Immature natural killer cell (primary cell): ENCODE measurements around the gene SLC40A1. TPM values are rescaled to one million over a fixed set of nuclear protein-coding genes. Genes with fewer than 3 reads are reported as not detected.

Experiments
- DNase-seq, 3 donors: peaks; one replicate each; pipeline ENCODE4 v3.0.0; 2022; ENCODE audit warnings: mixed read lengths in 1 of 3
- H3K27ac Mint-ChIP-seq, 6 donors: one replicate each; pipeline ENCODE4 v1.8.0; 2020; ENCODE audit warnings: mixed read lengths in 6 of 6, mild to moderate bottlenecking in 5 of 6, inconsistent platforms in 4 of 6, moderate library complexity in 3 of 6
- H3K27me3 Mint-ChIP-seq, 3 donors: one replicate each; pipeline ENCODE4 v1.8.0; 2020 to 2021; ENCODE audit warnings: low read depth in 3 of 3, mild to moderate bottlenecking in 3 of 3, mixed read lengths in 3 of 3, moderate library complexity in 3 of 3, inconsistent platforms in 1 of 3
- H3K36me3 Mint-ChIP-seq, 3 donors: one replicate each; pipeline ENCODE4 v1.8.0; 2020; ENCODE audit warnings: mixed read lengths in 3 of 3, inconsistent platforms in 2 of 3, mild to moderate bottlenecking in 2 of 3
- H3K4me1 Mint-ChIP-seq, 2 donors: one replicate each; pipeline ENCODE4 v1.8.0; 2020; ENCODE audit warnings: inconsistent platforms in 2 of 2, mild to moderate bottlenecking in 2 of 2, mixed read lengths in 2 of 2, moderate library complexity in 1 of 2
- H3K4me3 Mint-ChIP-seq, 5 donors: one replicate each; pipeline ENCODE4 v1.8.0; 2020; ENCODE audit warnings: mild to moderate bottlenecking in 5 of 5, mixed read lengths in 5 of 5, inconsistent platforms in 3 of 5, moderate library complexity in 3 of 5
- H3K9me3 Mint-ChIP-seq, 6 donors: one replicate each; pipeline ENCODE4 v1.8.0; 2020; ENCODE audit warnings: mild to moderate bottlenecking in 6 of 6, mixed read lengths in 6 of 6, inconsistent platforms in 4 of 6, moderate library complexity in 3 of 6
- polyA plus RNA-seq, 3 donors: library from polyadenylated mRNA; unstranded; fragments of 300-500 nt; fragmentation: Illumina TruSeq; gene quantifications; one replicate each; pipeline ENCODE4 v1.2.3, GENCODE V29; 2021

SLC40A1 gene
- polyA plus RNA-seq, 3 donors from 2014 or later: 2.3 to 6.5 (median 5.0) TPM

DNA sequence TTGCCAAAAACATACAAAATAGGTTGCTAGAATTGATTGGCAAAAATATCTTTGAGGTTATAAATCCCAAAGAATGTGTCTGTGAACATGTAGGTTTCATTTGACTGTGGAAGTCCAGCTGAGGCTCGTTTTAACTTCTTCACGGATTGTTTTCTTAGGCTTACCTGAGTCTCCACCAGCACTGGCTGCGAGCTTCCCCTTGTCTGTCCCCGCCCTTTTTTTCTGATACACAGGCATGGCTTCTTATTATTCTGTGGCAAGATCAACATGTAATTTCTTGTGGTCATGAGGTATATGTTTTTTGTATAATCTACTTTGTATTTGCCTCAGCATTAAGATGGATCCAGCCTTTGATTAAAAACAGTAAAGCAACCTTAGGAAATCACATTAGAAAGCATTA, 7.2 kb upstream of the SLC40A1 start:
- H3K27me3 Mint-ChIP-seq: peaks cover 7 to 11% (median 11%) of the 10 kb centered on the region in 3 donors

DNA sequence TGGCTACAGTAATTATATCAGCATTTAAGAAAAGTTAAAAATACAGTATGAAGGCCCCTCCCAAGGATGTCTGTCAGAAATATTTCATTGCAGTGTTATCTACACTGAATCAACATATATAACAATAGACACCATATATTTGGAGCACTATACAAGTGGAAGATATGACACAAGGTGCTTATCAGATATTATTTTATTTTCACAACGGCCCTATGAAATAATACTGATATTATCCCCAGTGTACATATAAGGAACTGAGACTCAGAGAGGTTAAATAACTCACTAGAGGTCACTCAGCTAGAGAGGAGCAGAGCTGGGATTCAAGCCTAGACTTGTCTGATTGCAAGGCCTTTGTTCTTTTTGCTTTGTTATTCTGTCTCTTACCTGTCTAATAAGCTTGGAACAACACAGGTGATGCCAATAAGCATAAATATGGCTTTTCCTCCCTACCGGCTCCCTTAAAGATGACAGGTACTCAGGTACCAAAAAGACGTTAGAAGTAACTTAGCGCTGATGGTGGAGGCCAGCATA, 4.7 kb upstream of the SLC40A1 start:
- Mint-ChIP-seq H3K9me3 (peaks cover 0 to 2% (median 0%) of the 10 kb centered on the region in 6 donors), H3K27ac (no peak overlapping the region), H3K4me3 (no peak overlapping the region), H3K4me1 (peaks cover 8 to 12% of the 10 kb centered on the region in 2 donors), H3K27me3 (peaks cover 7 to 18% (median 12%) of the 10 kb centered on the region in 3 donors), H3K36me3 (no peaks in the 10 kb centered on the region)
- DNase-seq: no peak

More for the DNA sequence above, 7.2 kb upstream of the SLC40A1 start:
- no peak for DNase-seq
- no peaks in the 10 kb centered on the region for H3K36me3 Mint-ChIP-seq
- H3K4me3 Mint-ChIP-seq: no peak overlapping the region
- H3K9me3 Mint-ChIP-seq: peaks cover 0 to 2% (median 0%) of the 10 kb centered on the region in 6 donors
- no peak overlapping the region for H3K27ac Mint-ChIP-seq
- H3K4me1 Mint-ChIP-seq: peaks cover 5 to 10% of the 10 kb centered on the region in 2 donors

DNA sequence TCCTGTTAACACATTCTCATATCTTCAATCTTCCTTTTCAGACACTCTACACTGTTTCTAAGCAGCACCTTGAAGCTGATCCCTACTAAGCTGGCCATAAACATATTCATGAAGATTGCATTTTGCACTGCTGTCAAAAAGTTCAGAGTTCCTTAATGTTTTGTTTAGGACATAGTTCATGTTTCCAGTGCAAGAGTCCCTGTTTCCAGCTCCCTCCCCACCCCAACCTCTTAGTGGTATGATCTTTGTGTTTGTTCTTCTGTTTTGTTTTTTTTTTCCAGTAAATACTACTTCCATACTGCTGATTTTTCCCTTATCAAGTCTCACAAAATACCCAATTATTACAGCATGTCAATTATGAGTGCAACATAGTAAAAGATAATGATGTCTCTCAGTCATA, 4.1 kb upstream of the SLC40A1 start:
- no peak overlapping the region for H3K27ac Mint-ChIP-seq
- H3K9me3 Mint-ChIP-seq: peaks cover 0 to 2% (median 0%) of the 10 kb centered on the region in 6 donors
- peaks cover 7 to 18% (median 12%) of the 10 kb centered on the region in 3 donors for H3K27me3 Mint-ChIP-seq
- H3K4me3 Mint-ChIP-seq: no peak overlapping the region
- no peak for DNase-seq
- peaks cover 13 to 18% of the 10 kb centered on the region in 2 donors for H3K4me1 Mint-ChIP-seq
- no peaks in the 10 kb centered on the region for H3K36me3 Mint-ChIP-seq

- H3K9me3 Mint-ChIP-seq: peaks cover 0 to 2% (median 0%) of the 10 kb centered on the region in 6 donors
- H3K4me3 Mint-ChIP-seq: no peak overlapping the region
- no peak overlapping the region for H3K27ac Mint-ChIP-seq
- H3K36me3 Mint-ChIP-seq: no peaks in the 10 kb centered on the region
- peaks cover 11 to 18% (median 12%) of the 10 kb centered on the region in 3 donors for H3K27me3 Mint-ChIP-seq
- peaks cover 16 to 26% of the 10 kb centered on the region in 2 donors for H3K4me1 Mint-ChIP-seq
- no peak for DNase-seq
Observed at GRCh38 chr2:189583227-189584198, 2.9 kb upstream of the SLC40A1 start.

DNA sequence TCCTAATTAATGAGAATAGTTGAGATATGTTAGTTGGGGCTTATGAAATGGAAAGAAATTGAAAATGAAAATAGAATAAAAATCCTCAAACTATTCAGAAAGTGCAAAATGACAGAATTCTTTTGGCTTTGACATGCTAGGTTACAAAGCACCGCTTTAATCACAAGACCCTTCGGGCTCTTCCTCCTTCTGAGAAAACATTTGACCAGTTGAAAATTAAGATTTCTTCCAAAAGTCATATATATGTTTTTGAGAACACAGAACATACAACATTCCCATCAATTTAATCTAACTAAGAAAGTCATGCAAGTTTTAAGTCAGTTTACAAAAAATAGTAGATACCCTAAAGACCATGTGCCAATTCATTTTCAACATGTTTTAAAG, 2.2 kb upstream of the SLC40A1 start:
- no peak for DNase-seq
- no peaks in the 10 kb centered on the region for H3K36me3 Mint-ChIP-seq
- H3K27ac Mint-ChIP-seq: no peak overlapping the region
- H3K4me3 Mint-ChIP-seq: peak overlapping the region in 1 of 5 donors; percentile 9
- peaks cover 16 to 26% of the 10 kb centered on the region in 2 donors for H3K4me1 Mint-ChIP-seq
- peaks cover 0 to 2% (median 0%) of the 10 kb centered on the region in 6 donors for H3K9me3 Mint-ChIP-seq
- peaks cover 12 to 15% (median 12%) of the 10 kb centered on the region in 3 donors for H3K27me3 Mint-ChIP-seq

DNA sequence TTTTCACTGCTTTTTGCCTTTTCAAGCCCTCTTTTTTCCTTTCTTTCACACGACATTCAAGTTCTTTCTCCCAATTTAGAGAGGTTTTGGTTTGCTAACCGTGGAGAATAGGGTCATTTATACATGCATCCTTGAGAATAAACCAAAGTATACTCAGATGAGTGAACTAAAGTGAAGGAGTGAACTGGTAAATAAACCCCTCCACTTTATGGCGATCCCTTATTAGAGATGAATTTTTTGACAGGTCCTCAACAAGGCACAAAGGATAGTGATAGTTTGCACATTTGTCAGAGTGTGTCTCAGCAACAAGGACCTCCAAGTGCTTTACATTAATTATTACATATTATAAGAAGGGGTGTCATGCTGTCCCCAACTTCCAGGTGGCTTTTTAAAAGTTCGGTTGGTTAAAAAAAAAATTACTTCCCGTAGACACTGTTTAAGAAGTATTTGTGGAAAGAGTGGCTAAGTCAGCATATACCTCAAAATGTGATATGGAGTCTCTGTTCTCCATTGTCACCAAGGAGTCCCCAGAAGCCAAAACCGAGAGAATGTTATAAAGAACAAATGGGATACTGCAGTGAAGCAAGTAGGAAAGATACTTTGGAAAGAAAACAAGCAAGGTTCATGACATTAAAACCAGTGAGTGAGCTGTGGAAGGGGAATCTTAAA, 1.7 kb upstream of the SLC40A1 start:
- peak overlapping the region; percentile 41 to 70 (median 66) for H3K4me3 Mint-ChIP-seq
- peaks cover 16 to 26% of the 10 kb centered on the region in 2 donors for H3K4me1 Mint-ChIP-seq
- H3K27me3 Mint-ChIP-seq: peaks cover 12 to 15% (median 12%) of the 10 kb centered on the region in 3 donors
- DNase-seq: no peak
- no peaks in the 10 kb centered on the region for H3K36me3 Mint-ChIP-seq
- peaks cover 0 to 2% (median 0%) of the 10 kb centered on the region in 6 donors for H3K9me3 Mint-ChIP-seq
- no peak overlapping the region for H3K27ac Mint-ChIP-seq

DNA sequence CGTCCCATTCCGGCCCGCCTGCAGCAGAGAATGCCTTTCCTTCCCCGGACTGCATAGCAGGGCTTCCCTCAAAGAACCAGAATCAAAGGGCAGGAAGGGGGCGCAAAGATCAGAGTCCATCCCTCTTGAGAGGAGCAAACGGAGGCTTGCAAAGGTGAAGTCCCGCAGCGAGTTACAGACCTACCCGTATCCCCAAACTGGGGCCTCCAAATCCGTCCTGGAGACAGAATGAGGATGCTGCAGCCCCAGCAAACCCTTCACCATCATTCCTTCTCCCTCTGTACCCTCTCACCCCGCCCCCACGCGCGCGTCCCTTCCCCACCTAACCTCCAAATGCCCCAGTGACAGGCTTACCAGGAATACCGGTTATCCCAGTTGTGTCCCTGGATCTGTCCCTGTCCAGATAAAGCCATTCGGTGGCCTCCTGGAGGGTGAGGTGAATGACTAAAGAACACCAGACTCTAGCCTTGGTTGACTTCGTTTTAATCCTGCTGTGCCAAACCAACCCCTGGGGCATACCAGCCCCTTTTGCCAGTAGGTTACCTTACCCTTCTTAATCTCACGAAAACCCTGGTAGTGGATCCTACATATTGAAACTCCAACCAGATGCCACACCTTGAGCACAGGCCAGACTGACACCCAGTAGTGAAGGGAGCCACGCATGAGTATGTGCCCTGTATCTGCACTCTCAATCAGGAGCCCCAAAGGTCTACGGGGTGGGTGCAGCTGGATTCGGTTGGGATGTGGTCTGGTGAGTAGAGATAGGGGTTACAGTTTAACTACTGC, 961 bp upstream of the SLC40A1 start:
- Mint-ChIP-seq H3K36me3 (no peaks in the 10 kb centered on the region), H3K9me3 (peaks cover 0 to 2% (median 0%) of the 10 kb centered on the region in 6 donors)

GRCh38 chr2:189580241-189580651, 340 bp downstream of the SLC40A1 start:
- Mint-ChIP-seq H3K27ac (peak overlapping the region in 2 of 6 donors; percentile 14 to 41), H3K9me3 (peaks cover 0 to 2% (median 0%) of the 10 kb centered on the region in 6 donors), H3K4me1 (peaks cover 16 to 26% of the 10 kb centered on the region in 2 donors), H3K4me3 (peak overlapping the region; percentile 69 to 85 (median 84)), H3K27me3 (peaks cover 10 to 19% (median 12%) of the 10 kb centered on the region in 3 donors), H3K36me3 (no peaks in the 10 kb centered on the region)
- DNase-seq: peak; percentile 28 to 30 (median 30)

More for the DNA sequence above, 961 bp upstream of the SLC40A1 start:
- DNase-seq: no peak
- peaks cover 16 to 26% of the 10 kb centered on the region in 2 donors for H3K4me1 Mint-ChIP-seq
- peak overlapping the region; percentile 41 to 76 (median 66) for H3K4me3 Mint-ChIP-seq
- H3K27ac Mint-ChIP-seq: no peak overlapping the region
- H3K27me3 Mint-ChIP-seq: peaks cover 12 to 19% (median 12%) of the 10 kb centered on the region in 3 donors

- H3K36me3 Mint-ChIP-seq: no peaks in the 10 kb centered on the region
- H3K4me1 Mint-ChIP-seq: peaks cover 16 to 26% of the 10 kb centered on the region in 2 donors
- peak overlapping the region; percentile 69 to 85 (median 84) for H3K4me3 Mint-ChIP-seq
- DNase-seq: no peak
- no peak overlapping the region for H3K27ac Mint-ChIP-seq
- peaks cover 8 to 16% (median 10%) of the 10 kb centered on the region in 3 donors for H3K27me3 Mint-ChIP-seq
- peaks cover 0 to 2% (median 0%) of the 10 kb centered on the region in 6 donors for H3K9me3 Mint-ChIP-seq
Observed at GRCh38 chr2:189579585-189580186, 900 bp downstream of the SLC40A1 start.

GRCh38 chr2:189578272-189578950, 2.2 kb downstream of the SLC40A1 start:
- no peak for DNase-seq
- Mint-ChIP-seq H3K4me1 (peaks cover 16 to 26% of the 10 kb centered on the region in 2 donors), H3K9me3 (no peaks in the 10 kb centered on the region), H3K36me3 (no peaks in the 10 kb centered on the region), H3K4me3 (no peak overlapping the region), H3K27ac (no peak overlapping the region), H3K27me3 (peaks cover 5 to 16% (median 8%) of the 10 kb centered on the region in 3 donors)

- Mint-ChIP-seq H3K4me1 (peaks cover 16 to 26% of the 10 kb centered on the region in 2 donors), H3K9me3 (no peaks in the 10 kb centered on the region), H3K27me3 (peaks cover 5 to 11% (median 8%) of the 10 kb centered on the region in 3 donors), H3K4me3 (no peak overlapping the region), H3K36me3 (no peaks in the 10 kb centered on the region), H3K27ac (no peak overlapping the region)
- no peak for DNase-seq
Observed at GRCh38 chr2:189577121-189577520, 3.5 kb downstream of the SLC40A1 start.

DNA sequence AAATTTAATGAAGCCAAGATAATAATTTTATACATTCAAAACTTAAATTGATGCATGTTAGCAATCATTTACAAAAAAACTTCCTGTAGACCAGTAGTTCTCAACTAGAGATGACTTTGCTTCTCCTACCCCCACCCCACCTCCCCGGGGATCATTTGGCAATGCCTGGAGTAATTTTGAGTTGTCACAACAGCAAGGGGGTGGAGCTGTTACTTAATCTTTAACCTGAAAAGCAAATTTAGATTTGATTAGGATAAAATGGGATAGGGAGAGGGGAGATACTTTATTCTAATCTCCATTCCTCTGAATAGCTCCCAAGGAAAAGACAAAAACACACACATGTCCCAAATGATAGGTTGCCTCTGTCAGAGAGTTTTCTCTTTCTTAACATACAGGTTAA, 4.2 kb downstream of the SLC40A1 start:
- Mint-ChIP-seq H3K27ac (no peak overlapping the region), H3K36me3 (no peaks in the 10 kb centered on the region), H3K4me1 (peaks cover 12 to 20% of the 10 kb centered on the region in 2 donors), H3K27me3 (peaks cover 2 to 6% (median 5%) of the 10 kb centered on the region in 3 donors), H3K9me3 (no peaks in the 10 kb centered on the region), H3K4me3 (no peak overlapping the region)
- no peak for DNase-seq
